NCI-H1436 treated with DMSO at 0.1 percent for 48 hours (cell line): ENCODE results near the gene TDP1.

Source experiments
- DNase-seq: peaks from one replicate; lab custom pipeline; 2025; lab: John Stamatoyannopoulos, UW

The TDP1 gene

DNA sequence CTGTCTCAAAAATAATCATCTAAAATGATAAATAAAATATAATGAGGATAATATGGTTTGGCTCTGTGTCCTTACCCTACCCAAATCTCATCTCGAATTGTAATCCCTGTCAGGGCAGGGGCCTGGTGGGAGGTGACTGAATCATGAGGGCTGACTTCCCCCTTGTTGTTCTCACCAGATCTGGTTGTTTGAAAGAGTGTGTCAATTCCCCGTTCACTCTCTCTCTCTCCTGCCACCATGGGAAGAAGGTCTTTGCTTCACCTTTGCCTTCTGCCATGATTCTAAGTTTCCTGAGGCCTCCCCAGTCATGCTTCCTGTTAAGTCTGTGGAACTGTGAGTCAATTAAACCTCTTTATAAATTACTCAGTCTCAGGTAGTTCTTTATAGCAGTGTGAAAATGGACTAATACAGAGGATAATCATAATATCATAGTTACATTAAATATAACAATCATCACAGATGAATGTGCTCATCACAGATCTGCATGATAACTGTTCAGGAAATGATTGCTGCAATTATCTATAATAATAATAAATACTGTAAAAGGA, 13.8 kb upstream of the TDP1 start:
- no peak for DNase-seq

DNA sequence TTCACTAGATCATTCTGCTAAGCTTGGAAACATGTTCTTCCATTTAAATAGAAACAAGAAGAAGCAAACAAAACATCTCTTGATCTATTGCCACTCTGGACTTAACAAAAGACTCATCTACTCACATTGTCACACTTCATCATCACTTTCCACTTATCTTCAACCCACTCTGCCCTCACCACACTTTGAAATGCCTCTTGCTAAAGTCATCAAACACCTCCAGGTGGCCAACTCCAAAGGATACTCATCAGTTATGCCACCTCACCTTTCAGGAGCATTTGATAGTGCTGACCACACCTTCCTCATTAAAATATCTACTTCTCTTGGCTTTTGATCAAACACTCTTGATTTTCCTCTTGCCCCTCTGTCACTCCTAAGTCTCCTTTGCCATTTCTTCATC, 8.4 kb upstream of the TDP1 start:
- DNase-seq: no peak

DNA sequence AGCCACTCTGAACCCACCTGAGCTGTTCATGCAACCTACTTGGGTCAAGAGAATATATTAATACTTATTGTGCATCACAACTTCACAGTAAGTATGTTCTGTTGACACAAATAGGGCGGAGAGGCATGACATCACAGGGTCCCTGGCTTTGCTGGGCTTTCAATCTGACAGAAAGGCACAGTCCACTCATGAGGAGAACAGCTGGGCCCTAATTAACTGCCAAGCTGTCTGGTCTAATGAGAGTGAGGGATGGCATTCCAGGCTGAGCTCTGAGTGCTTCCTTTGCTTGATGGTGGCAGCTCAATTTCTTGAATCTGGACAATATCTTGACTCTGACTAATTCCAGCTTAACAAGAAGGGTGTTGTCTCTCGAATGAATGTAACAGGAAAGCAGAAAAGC, 3.2 kb upstream of the TDP1 start:
- DNase-seq: no peak

DNA sequence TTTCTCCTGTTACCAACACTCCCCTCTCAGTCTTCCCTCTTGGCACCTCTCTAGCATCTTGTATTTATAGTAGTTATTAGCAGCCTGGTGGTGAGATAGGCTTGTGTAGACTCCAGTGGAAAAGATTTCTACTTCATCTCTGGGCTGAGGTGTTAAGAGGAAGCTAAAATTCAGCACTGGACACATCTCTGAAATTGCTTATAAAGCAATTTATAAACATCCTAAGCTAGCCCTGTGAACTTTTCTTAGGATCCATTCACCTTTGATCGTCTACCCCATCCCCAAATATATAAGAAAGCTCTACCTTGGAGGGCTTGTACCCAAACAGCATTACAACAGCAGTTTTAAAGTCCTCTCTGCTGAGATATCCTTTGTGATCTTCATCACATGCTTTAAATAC, 2.1 kb upstream of the TDP1 start:
- DNase-seq: no peak

DNA sequence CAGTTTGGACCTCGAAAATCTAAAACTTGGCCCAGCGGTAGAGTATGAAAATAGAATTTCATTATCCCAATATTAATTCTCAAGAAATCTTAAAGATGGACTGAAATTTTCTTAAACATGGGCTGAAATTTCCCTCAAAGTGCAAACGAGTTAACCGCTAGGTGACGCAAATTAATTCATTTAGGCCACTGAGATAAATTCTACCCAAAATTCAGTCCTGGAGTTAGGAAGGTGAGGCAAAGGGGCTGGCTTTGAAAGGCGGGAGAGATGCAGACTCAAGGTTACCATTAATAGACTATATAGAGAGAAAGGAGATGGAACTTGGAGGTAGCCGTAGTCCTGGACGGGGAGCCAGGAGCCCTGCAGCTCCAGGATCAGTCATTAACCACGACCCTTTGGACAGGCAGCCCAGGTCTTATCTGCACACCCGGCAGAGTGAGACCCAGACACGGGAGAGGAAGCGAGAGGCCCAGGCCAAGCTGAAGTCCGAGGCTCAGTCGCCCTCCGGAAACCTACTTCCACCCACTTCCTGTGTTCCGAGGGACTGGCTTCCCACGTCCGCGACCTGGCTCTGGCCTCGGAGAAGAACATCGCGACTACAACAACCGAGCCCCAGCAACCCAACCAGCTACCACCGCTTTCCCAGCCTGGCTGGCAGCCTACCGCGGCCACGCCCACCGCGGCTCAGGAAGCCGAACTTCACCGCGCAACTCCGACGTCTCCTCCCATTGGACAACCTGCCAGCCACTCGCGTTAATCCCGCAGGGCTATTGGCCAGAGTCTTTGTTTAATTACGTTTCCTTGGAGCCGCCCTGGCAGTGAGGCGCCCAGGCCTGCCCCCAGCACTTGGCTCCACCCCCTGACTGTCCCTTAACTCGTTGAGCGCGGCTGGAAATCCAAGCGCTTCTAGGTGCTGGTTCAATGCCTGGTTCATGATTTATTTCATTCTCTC, 1.4 kb upstream of the TDP1 start, which contains the start of gene EFCAB11:
Gene EFCAB11 (minus strand): TSS at position 661 of the 952 bp plus-strand sequence. CDS start 70 bp downstream, at position 591.
- peak; percentile 93 for DNase-seq

DNA sequence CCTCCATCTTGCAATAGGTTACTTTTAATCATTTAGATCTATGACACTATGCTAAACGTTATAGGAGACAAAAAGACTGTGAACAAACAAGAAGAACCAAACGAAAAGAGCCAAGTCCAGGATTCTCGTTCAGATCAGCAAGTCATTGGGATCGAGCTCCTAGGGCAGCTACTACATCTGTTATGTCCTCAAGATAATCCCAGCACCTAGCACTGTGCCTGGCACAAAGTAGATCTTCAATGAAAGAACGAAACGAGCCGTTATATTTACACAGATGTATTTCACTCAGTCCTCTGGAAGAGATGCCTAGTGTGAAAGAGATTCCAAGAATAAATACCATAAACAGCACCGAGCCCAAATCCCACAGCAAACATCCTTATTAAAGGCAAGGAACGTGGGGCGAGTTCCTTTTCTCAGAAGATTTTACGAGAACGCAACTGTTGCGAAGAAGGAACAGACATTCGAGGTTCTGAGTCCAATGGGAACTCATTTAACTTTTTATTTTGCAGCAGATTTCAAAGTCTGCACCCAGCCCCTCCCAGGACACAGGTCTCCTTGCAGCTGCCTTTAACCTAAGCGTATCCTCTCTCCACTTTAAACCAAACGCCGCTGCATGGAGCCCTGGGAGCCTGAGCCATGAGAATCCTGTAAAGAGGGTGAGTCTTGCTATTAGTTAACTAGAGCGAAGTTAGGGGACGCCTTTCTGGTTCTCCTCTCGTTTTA, 544 bp upstream of the TDP1 start:
- DNase-seq: no peak

DNA sequence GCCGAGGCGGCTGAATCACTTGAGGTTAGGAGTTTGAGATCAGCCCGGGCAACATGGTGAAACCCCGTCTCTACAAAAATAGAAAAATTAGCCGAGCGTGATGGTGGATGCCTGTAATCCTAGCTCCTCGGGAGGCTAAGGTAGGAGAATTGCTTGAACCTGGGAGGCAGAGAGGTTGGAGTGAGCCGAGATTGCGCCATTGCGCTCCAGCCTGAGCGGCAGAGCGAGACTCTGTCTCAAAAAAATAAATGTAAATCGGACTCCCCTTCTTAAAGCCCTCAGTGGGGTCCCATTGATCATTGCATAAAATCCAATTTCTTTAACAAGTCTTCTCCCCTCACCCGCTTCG, 908 bp downstream of the TDP1 start:
- DNase-seq: no peak

DNA sequence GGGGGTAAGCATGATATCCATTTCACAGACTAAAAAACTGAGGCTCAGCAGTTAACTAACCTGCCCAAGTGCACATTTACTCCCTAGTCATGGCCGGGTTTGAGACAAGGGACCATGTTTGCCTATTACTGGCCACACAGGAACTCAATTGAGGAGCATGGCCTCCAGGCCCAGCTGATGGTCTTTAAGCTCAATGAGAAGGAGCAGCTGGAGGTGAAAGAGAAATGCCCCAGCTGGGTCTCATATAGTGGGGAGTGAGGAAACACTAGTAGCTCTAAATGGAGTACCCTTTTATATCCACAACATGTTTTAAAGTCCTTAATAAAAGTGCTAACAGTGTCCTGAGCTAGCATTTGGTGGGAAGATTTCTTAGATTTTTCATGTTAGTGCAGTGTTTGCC, 1.6 kb downstream of the TDP1 start:
- no peak for DNase-seq

DNA sequence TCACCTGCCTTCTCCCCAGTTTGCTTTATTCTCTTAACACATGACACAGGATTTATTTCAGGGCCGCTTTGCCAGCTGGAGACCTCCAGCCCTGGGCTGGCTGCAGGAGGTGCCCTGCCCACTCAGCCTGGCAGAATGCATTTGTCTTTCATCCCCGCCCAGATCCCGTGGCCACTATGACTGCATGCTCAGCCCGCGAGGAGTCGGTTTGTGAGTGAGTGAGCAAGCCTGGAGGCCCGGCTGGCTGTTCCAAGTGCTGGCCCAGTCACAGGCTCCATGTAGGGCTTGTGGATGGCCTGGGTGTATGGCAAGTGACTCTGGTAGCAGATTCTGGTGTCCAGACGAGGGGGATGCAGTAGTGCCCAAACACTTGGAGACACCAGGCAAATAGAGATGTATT, 2.1 kb downstream of the TDP1 start:
- no peak for DNase-seq

DNA sequence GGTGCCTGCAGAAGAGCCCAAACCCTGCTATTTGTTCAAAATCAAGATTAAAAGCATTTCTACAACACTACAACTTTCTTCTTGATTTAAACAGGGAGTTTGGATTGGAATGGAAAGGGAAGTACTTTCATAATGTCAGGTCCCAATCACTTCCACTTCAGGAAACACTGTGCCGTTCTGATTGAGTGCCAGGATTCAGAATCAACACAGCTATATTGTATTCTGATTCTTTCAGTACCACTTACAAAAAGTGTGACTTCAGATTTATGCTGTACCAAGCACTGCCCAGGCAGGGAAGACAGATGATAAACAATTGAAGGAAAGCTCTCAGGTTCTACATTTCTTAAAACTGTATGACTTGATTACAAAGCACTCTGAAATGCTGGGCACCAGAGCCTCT, 3.2 kb downstream of the TDP1 start:
- DNase-seq: no peak

DNA sequence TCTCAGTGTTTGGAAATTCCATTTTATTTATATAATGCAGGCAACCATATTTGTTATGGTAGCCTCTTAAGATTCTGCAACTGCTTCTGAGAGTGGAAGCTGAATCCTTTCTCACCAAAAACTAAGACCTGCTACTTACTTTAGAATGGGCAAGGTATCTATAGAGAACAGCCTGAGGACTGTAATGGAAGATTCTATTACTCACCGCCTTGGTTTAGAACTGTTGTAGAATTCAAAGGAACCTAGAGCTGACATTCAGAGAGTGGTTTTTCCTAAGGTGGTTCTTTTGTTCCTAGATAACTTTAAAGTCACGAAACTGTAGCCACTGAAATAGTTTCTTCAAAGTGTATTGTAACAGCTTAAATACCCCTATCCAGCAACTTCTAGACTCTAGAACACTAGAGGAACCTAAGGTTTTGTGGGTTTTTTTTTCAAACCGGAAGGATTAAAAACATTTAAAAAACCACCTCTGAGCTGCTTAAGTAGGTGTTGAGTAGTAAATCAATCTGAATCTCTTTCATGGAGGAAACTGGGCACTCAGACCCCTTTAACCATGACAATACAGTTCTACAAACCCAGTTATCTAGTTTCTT, 4.2 kb downstream of the TDP1 start:
- no peak for DNase-seq

DNA sequence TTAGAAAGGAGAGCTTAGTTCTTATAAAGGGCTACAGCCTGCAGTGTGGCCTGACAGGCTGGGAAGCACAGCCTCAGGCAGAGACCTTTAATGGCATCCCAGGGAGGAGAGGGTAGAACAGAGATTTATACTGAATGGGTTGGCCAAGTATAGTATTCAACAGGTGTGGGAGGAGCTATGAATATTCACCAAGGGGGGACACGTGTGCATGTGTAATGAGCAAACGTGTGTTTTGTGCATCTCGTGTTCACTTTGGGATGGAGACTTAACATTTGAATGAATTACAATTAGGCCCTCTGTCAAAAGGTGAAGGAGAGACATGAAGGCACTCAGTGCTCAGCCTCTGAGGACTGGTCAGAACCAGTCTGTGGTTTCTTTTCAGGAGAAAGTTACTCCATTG, 5.2 kb downstream of the TDP1 start:
- no peak for DNase-seq

DNA sequence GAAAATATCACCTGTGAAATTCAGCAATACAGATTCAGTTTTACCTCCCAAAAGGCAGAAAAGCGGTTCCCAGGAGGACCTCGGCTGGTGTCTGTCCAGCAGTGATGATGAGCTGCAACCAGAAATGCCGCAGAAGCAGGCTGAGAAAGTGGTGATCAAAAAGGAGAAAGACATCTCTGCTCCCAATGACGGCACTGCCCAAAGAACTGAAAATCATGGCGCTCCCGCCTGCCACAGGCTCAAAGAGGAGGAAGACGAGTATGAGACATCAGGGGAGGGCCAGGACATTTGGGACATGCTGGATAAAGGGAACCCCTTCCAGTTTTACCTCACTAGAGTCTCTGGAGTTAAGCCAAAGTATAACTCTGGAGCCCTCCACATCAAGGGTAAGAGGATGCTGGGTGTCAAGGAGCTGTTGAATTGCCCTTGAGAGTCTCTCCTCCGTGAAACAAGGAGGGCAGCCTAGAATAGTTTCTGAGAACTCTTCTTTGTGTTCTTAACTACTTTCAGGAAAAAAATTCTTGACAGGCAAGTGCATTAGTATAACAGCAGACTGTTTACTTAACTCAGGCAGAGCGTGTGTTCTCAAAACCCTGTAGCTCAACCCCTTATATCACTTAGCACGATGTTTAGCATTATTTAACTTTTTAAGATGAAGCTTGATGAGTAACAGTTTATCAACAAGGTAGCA, 7.7 kb downstream of the TDP1 start:
- DNase-seq: no peak

DNA sequence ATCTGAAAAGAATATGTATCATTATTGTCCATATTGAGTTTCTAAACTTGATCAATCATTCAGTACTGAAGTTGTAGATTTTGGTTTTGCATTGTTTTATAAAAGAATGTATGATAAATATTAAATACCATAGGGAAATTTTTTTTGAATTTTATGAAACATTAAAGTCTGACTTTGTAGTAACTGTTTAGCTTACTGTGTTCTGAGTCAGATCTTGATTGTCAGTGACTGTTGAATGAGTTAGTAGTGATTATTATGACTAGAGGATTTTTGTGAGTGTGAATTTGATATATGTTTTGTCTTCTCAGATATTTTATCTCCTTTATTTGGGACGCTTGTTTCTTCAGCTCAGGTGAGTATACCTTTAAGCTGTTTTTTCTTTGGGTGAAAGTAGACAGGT, 10.1 kb downstream of the TDP1 start:
- no peak for DNase-seq

DNA sequence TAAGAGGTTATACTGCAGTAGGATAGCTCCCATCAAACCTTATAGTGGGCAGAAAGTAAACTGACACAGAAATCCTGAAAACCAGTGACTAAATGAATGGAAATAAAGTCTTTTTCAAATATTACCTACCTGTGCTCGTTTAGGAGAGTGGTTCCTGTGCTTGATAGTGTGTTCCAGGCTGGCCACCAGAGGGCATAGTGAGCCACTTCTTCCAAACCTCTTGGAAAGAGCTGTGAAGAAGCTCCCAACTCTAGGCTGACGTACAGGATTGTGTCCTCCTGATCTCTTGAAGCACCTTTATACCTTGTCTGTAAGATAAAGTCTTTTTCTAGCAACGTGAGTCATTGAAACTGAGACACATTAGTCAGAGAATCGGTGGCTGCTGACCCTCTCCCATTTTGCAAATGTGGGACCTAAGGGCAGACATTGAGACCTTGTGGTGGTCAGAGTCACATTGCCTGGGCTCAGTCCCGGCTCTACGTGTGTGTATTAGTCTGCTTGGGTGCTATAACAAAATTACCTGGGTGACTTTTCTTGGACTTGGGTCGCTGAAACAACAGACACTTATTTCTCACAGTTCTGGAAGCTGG, 17.6 kb downstream of the TDP1 start:
- no peak for DNase-seq

DNA sequence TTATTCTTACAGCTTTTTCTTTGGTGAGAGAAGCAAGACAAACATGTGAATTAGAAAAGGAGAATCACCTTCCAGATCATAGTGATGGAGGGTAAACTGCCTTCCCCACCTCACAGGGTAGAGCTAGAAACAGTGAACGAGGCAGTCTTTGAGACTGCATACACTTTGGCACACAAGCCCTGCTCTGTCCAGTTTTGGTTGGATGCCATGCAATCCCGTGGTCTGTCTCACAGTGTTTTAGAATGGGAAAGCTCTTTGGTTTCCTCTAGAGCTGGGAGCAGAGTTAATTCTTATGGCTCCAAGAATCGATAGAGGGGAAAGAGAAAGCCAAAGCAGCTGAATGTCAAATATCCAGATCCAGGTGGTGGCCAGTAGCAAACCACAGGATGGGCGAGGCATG, 21.9 kb downstream of the TDP1 start:
- no peak for DNase-seq

DNA sequence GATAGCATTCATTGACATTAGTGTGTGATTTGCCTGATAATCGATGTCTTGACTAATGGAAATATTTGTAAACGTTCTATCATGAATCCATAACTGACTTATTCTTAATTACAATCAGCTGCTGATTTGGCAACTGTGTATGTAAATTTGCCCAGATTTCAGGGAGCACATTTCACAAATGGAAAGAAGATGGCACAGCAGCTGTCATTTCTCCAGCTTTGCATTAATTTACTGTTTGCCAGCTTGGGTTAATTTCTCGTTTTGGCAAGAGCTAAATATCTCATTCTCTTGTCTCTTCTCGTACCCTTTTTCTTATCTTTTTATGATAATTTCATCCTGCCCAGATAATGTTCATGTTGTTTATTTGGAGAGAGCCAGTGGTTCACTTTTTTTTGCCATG, 22.9 kb downstream of the TDP1 start:
- DNase-seq: no peak

DNA sequence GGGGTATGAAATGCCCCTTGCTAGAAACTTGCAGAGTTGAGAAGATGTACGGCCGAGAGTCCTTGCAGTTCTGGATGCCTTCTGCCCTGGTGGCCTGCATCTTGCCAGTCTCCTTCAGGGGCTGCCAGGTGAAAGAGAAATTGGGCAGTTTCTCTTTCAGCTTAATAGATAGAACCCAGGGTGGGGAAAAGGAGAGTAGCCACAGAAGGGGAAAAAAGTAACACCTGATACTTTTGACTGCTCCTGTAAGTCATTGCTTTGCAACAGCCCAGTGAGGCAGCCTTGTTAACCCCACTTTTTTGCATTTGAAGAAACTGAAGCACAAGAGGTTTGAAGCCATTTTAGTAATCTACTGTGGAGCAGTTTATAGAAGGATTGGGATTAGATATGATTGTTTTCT, 27.6 kb downstream of the TDP1 start:
- no peak for DNase-seq

DNA sequence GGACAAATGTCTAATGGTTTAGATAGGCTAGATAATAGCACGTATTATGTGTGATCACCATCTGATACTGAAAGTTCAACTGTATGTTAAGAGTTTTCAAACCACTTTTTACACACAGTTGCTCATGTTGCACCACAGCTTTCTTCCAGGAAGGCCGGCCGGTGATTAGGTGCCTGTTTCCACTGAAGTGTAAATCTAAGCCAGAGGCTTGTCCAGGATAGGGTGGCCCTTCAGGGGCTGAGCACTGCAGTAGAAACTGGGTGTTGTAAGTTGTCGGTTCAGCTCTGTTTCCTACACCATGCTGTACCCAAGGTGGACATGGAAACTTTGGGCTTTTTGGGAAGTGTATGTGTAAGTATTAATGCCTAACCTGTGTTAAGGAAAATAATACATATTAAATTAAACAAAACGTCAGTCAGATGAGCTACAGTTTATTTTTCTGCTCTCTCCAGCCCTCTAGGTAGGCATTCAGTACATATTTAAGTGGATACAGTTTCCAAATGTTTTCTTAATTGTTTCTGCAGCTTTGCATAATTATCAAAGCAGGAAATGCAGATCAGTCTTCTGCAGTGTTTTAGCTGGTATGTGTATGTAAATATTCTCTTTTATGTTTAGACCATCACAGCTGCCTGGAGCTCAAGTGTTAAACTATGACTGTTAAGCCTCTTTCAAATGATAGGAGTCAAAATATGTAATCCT, 30.9 kb downstream of the TDP1 start:
- DNase-seq: no peak

DNA sequence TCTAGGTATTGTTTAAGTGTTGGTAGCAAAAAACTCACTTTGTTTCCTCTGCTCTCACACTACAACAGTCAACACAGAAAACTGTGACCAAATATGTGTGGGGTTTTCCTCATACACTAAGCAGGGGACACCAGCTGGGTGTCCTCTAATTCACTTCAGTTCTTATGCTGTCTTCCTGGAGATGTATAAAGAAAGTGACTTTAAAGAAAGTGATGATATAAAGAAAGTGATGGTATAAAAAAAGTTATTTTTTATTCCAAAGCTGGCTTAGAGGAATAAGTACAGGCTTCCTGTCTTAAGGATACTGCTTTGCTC, 31.4 kb downstream of the TDP1 start:
- no peak for DNase-seq

DNA sequence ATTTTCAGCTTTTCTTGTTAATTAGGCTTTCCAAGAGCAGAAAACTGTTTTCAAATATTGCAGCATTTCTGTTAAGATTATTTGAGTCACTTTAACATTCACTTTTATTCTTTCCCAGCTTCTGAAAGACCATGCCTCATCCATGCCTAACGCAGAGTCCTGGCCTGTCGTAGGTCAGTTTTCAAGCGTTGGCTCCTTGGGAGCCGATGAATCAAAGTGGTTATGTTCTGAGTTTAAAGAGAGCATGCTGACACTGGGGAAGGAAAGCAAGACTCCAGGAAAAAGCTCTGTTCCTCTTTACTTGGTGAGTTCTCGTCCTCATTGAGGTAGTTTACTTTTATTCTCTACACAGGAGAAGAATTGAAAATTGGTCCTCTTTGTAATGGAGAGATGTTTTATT, 33.1 kb downstream of the TDP1 start:
- no peak for DNase-seq
